ENCODE results near the gene PRLH. TPM values are rescaled to one million over a fixed set of nuclear protein-coding genes. Genes with fewer than 3 reads are reported as not detected.

Gene PRLH
- total and polyA plus RNA-seq, 2 donors (not counting 1 experiment from before 2014, with no cell fraction given): not detected

- no peak overlapping the region for H3K4me3 ChIP-seq (replicated peaks in 1 of 4; ENCODE audit: control extremely low read depth in 1 of 4, insufficient read depth in 1 of 4, low read depth in 3 of 4, low read length in 4 of 4)
- no peak overlapping the region for H3K27ac ChIP-seq (ENCODE audit: insufficient read depth, low read length)
- H4K20me1 ChIP-seq (ENCODE audit: control insufficient read depth, extremely low read depth, insufficient read depth, low read length): no peaks in the 10 kb centered on the region
- no peaks in the 10 kb centered on the region for H3K9me3 ChIP-seq (ENCODE audit: control insufficient read depth, insufficient read depth, low read depth, low read length)
- H3K27me3 ChIP-seq (ENCODE audit: control insufficient read depth, insufficient read depth, low read length): no peaks in the 10 kb centered on the region
- DNase-seq (ENCODE audit: low read depth in 2 of 2): no peak
- H3K79me2 ChIP-seq (ENCODE audit: control insufficient read depth, insufficient read depth, low read length): no peaks in the 10 kb centered on the region
- no peak overlapping the region for H3K4me2 ChIP-seq (ENCODE audit: extremely low read depth, insufficient read depth, low read length)
- no peaks in the 10 kb centered on the region for H3K4me1 ChIP-seq (ENCODE audit: control insufficient read depth, extremely low read depth, insufficient read depth, low read length)
- no peak overlapping the region for H2AFZ ChIP-seq (ENCODE audit: low read length)
- no peak overlapping the region for H3K9ac ChIP-seq (ENCODE audit: insufficient read depth, low read length)
- no peaks in the 10 kb centered on the region for H3K36me3 ChIP-seq (ENCODE audit: control insufficient read depth, insufficient read depth, low read length)
- no peak for TF ChIP-seq CTCF (conservative IDR thresholded peaks at IDR 0.05 in 1 of 2, IDR thresholded peaks at IDR 0.05 in 1 of 2; ENCODE audit: low read depth in 1 of 2, low read length in 2 of 2)
- no peak for TF ChIP-seq EZH2 (IDR thresholded peaks at IDR 0.05; ENCODE audit: low read length, missing control alignments)
Observed at GRCh38 chr2:237519506-237520245, 46.7 kb upstream of the PRLH start.

GRCh38 chr2:237520290-237520689 lies 46.1 kb upstream of the PRLH start:
- no peaks in the 10 kb centered on the region for H3K36me3 ChIP-seq (ENCODE audit: control insufficient read depth, insufficient read depth, low read length)
- DNase-seq (ENCODE audit: low read depth in 2 of 2): no peak
- H2AFZ ChIP-seq (ENCODE audit: low read length): no peak overlapping the region
- H3K27ac ChIP-seq (ENCODE audit: insufficient read depth, low read length): no peak overlapping the region
- no peaks in the 10 kb centered on the region for H3K79me2 ChIP-seq (ENCODE audit: control insufficient read depth, insufficient read depth, low read length)
- H4K20me1 ChIP-seq (ENCODE audit: control insufficient read depth, extremely low read depth, insufficient read depth, low read length): no peaks in the 10 kb centered on the region
- no peak overlapping the region for H3K4me2 ChIP-seq (ENCODE audit: extremely low read depth, insufficient read depth, low read length)
- no peaks in the 10 kb centered on the region for H3K27me3 ChIP-seq (ENCODE audit: control insufficient read depth, insufficient read depth, low read length)
- H3K9me3 ChIP-seq (ENCODE audit: control insufficient read depth, insufficient read depth, low read depth, low read length): no peaks in the 10 kb centered on the region
- no peak overlapping the region for H3K9ac ChIP-seq (ENCODE audit: insufficient read depth, low read length)
- no peaks in the 10 kb centered on the region for H3K4me1 ChIP-seq (ENCODE audit: control insufficient read depth, extremely low read depth, insufficient read depth, low read length)
- TF ChIP-seq EZH2 (IDR thresholded peaks at IDR 0.05; ENCODE audit: low read length, missing control alignments) (no peak), CTCF (conservative IDR thresholded peaks at IDR 0.05 in 1 of 2, IDR thresholded peaks at IDR 0.05 in 1 of 2; ENCODE audit: low read depth in 1 of 2, low read length in 2 of 2) (no peak)
- no peak overlapping the region for H3K4me3 ChIP-seq (replicated peaks in 1 of 4; ENCODE audit: control extremely low read depth in 1 of 4, insufficient read depth in 1 of 4, low read depth in 3 of 4, low read length in 4 of 4)

GRCh38 chr2:237524631-237525030 lies 41.7 kb upstream of the PRLH start:
- Histone ChIP-seq H3K36me3 (ENCODE audit: control insufficient read depth, insufficient read depth, low read length) (no peaks in the 10 kb centered on the region), H3K9me3 (ENCODE audit: control insufficient read depth, insufficient read depth, low read depth, low read length) (no peaks in the 10 kb centered on the region)
- DNase-seq (ENCODE audit: low read depth in 2 of 2): no peak

More at GRCh38 chr2:237524631-237525030, 41.7 kb upstream of the PRLH start:
- Histone ChIP-seq H3K4me2 (ENCODE audit: extremely low read depth, insufficient read depth, low read length) (no peak overlapping the region), H3K27ac (ENCODE audit: insufficient read depth, low read length) (no peak overlapping the region), H3K9ac (ENCODE audit: insufficient read depth, low read length) (no peak overlapping the region), H3K79me2 (ENCODE audit: control insufficient read depth, insufficient read depth, low read length) (no peaks in the 10 kb centered on the region), H4K20me1 (ENCODE audit: control insufficient read depth, extremely low read depth, insufficient read depth, low read length) (no peaks in the 10 kb centered on the region), H3K4me1 (ENCODE audit: control insufficient read depth, extremely low read depth, insufficient read depth, low read length) (no peaks in the 10 kb centered on the region), H3K27me3 (ENCODE audit: control insufficient read depth, insufficient read depth, low read length) (no peaks in the 10 kb centered on the region), H2AFZ (ENCODE audit: low read length) (no peak overlapping the region), H3K4me3 (replicated peaks in 1 of 4; ENCODE audit: control extremely low read depth in 1 of 4, insufficient read depth in 1 of 4, low read depth in 3 of 4, low read length in 4 of 4) (no peak overlapping the region)
- TF ChIP-seq EZH2 (IDR thresholded peaks at IDR 0.05; ENCODE audit: low read length, missing control alignments) (no peak), CTCF (conservative IDR thresholded peaks at IDR 0.05 in 1 of 2, IDR thresholded peaks at IDR 0.05 in 1 of 2; ENCODE audit: low read depth in 1 of 2, low read length in 2 of 2) (no peak)

All from fibroblast of lung (primary cell).